ENCODE data around the gene E2F8.

GRCh38 chr11:19225581-19225980, 15.2 kb downstream of the E2F8 start:
- TF ChIP-seq POLR2A (IDR thresholded peaks at IDR 0.05) (no peak), POLR2AphosphoS5 (IDR thresholded peaks at IDR 0.05) (no peak), CTCF (IDR thresholded peaks at IDR 0.05) (no peak)
